Erythroblast (primary cell): Measurements from ENCODE around the gene ARSI.

ENCODE experiments used
- GATA1 ChIP-seq: IDR thresholded peaks from 2 replicates; pipeline ENCODE4 v1.6.1; 2011; ENCODE audit warnings: low read depth, mild to moderate bottlenecking, control low read depth, low read length, moderate library complexity
- POLR2A ChIP-seq: IDR thresholded peaks from 2 replicates; pipeline ENCODE4 v1.6.1; 2011; ENCODE audit warnings: mild to moderate bottlenecking, low read length

GRCh38 chr5:150333400-150333799 is 30.7 kb upstream of the ARSI start:
- TF ChIP-seq POLR2A, result no peak
- no peak for TF ChIP-seq GATA1
